ENCODE measurements around the gene ZNF841.
"Not testable (repeated sequence)": the region's sequence is repeated elsewhere in the genome, so short reads cannot be mapped to it uniquely, and the experiment has no call there.

Gene ZNF841

DNA sequence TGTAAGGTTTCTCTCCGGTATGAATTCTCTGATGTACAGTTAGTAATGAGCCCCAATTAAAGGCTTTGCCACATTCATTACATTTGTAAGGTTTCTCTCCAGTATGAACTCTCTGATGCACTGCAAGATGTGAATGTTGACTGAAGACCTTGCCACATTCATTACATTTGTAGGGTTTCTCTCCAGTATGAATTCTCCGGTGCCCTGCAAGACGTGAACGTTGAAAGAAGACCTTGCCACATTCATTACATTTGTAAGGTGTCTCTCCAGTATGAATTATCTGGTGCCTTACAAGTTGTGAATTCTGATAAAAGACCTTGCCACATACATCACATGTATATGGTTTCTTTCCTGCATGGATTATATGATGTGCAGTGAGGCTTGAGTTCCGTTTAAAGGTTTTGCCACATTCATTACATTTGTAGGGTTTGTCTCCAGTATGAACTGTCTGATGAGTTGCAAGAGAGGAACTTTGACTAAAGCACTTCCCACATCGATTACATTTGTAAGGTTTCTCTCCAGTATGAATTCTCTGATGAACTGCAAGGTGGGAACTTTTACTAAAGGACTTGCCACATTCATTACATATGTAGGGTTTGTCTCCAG lies 29.2 kb downstream of the ZNF841 start:
- DNase-seq (ENCODE audit: low spot score), result no peak

- DNase-seq (ENCODE audit: low spot score), result no peak
These were observed 30.2 kb downstream of the ZNF841 start for GRCh38 chr19:52065399-52065798.

DNA sequence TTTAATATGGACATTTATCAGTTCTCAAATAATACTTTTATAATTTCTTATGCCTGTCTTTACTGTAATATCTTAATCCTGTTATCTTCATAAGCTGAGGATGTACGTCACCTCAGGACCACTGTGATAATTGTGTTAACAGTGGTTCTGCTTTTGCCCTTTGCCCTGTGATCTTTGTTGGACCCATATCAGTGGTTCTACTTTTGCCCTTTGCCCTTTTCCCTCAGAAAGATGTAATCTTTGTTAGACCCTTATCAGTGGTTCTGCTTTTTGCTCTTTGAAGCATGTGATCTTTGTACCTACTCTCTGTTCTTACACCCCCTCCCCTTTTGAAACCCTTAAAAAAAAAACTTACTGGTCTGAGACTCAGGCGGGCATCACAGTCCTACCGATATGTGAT lies 39.1 kb downstream of the ZNF841 start:
- not testable (repeated sequence) for DNase-seq (ENCODE audit: low spot score)

- DNase-seq (ENCODE audit: low spot score), result not testable (repeated sequence)
These were observed 43.8 kb downstream of the ZNF841 start for GRCh38 chr19:52051736-52052135.

- peak; percentile 68 for DNase-seq (ENCODE audit: low spot score)
These were observed 46.7 kb downstream of the ZNF841 start, which contains the start of gene ZNF432 for GRCh38 chr19:52048555-52049501. TSS of gene ZNF432 (minus strand) at chr19:52048838. CDS start at chr19:52046868, 1,970 bp downstream.

DNA sequence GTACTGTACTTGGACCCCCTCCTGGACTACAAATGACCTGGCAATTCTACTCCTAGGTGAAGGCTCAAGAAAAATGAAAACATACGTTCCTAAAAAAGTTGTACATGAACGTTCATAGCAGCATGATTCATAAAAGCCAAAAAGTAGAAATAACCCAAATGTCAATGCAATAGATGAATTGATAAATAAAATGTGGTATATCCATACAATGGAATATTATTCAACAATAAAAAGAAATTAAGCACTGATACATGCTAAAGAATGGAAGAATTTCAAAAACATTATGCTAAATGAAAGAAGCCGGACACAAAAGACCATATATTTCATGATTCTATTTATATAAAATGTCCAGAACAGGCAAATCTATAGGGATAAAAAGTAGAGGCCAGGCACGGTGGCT lies 56.4 kb downstream of the ZNF841 start:
- no peak for DNase-seq (ENCODE audit: low spot score)

GRCh38 chr19:52034051-52034728 lies 61.4 kb downstream of the ZNF841 start:
- DNase-seq (ENCODE audit: low spot score), result no peak

- peak; percentile 3 for DNase-seq (ENCODE audit: low spot score)
These were observed 66.8 kb downstream of the ZNF841 start for GRCh38 chr19:52028780-52029123.

DNA sequence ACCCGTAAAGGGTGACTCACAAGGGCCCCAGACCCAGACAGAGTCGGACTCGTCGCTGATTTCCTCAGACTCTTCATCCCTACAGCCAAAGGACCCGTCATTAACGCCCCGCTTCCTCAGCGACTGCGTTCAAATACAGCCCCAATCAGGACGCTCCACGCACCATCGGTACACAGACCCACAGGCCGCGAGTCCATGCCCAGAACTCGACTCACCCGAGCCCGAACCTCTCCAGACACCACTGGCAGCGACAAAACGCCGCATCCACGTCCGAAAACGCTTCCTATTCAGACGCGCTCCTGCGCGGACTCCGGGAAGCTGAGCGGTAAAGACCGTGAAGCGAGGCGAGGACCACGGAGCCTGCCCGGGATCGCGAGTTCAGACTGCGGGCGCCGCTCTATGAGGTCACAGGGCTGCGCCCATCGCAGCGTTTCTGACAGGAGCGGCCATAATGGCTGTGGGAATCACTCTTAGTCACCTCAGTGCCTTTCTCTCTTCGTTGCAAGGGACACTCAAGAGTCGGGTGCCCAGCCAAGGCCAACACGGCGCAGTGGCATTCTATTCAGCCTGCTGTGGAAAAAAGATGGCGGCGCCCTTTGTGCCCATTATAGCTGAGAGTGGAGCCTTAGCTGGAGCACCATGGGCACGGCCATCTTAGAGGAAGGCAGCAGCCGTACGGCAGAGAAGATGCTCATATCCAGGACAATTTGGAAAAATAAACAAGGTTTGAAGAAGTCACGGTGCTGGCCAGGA lies 67.4 kb downstream of the ZNF841 start, which contains the start of gene ZNF614:
TSS of gene ZNF614 (minus strand) at position 353 of the 753 bp plus-strand sequence. CDS start 2,634 bp downstream, outside the sequence.
- peak; percentile 89 for DNase-seq (ENCODE audit: low spot score)

DNA sequence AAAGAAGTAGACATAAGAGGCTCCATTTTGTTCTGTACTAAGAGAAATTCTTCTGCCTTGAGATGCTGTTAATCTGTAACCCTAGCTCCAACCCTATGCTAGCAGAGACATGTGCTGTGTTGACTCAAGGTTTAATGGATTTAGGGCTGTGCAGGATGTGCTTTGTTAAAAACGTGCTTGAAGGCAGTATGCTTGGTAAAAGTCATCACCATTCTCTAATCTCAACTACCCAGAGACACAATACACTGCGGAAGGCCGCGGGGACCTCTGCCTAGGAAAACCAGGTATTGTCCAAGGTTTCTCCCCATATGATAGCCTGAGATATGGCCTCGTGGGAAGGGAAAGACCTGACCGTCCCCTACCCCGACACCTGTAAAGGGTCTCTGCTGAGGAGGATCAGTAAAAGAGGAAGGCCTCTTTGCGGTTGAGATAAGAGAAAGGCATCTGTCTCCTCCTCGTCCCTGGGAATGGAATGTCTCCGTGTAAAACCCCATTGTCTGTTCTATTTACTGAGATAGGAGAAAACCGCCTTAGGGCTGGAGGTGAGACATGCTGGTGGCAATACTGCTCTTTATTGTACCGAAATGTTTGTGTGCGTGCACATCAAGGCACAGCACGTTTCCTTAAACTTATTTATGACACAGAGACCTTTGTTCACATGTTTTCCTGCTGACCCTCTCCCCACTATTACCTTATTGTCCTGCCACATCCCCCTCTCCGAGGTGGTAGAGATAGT lies 69.1 kb downstream of the ZNF841 start:
- not testable (repeated sequence) for DNase-seq (ENCODE audit: low spot score)

DNA sequence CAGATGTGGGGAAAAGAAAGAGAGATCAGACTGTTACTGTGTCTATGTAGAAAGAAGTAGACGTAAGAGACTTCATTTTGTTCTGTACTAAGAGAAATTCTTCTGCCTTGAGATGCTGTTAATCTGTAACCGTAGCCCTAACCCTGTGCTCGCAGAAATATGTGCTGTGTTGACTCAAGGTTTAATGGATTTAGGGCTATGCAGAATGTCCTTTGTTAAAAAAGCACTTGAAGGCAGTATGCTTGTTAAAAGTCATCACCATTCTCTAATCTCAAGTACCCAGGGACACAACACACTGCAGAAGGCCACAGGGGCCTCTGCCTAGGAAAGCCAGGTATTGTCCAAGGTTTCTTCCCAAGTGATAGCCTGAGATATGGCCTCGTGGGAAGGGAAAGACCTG lies 71.1 kb downstream of the ZNF841 start:
- not testable (repeated sequence) for DNase-seq (ENCODE audit: low spot score)

- DNase-seq (ENCODE audit: low spot score), result no peak
These were observed 73.4 kb downstream of the ZNF841 start for GRCh38 chr19:52022193-52022592.

GRCh38 chr19:52020506-52020905 lies 75.1 kb downstream of the ZNF841 start:
- DNase-seq (ENCODE audit: low spot score), result no peak
